SU-DHL-6 (cell line): ENCODE results near the gene STX18.
"Not testable (repeated sequence)": the region's sequence is repeated elsewhere in the genome, so short reads cannot be mapped to it uniquely, and the experiment has no call there.

Experiments
- EZH2phosphoT487 ChIP-seq: fragments of 200-600 bp; sonication (generic), shearing (Covaris generic); conservative IDR thresholded peaks from 2 replicates; pipeline ENCODE4 v1.6.1; 2018; ENCODE audit warnings: mild to moderate bottlenecking, antibody characterized with exemption, low read length, moderate library complexity, mixed read lengths
- TF ChIP-seq, protein P1 (sequence below): fragments of 200-600 bp; sonication (generic); IDR thresholded peaks from one replicate; pipeline ENCODE4 v1.5.1; 2017; ENCODE audit warnings: antibody characterized with exemption, mild to moderate bottlenecking, low read length, moderate library complexity; ENCODE audit not compliant: insufficient read depth, poor library complexity, severe bottlenecking

DNA sequence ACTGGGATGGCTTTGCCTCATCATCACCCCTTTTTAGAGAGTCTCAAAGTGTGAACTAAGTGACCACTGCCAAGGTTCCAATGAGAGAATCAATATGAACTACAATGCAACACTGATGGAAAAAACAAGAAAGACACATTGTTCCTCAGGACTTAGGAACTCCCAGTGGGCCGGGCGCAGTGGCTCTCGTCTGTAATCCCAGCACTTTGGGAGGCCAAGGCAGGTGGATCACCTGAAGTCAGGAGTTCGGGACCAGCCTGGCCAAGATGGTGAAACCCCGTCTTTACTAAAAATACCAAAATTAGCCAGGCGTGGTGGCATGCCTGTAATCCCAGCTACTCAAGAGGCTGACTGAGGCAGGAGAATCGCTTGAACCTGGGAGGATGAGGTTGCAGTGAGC, 119.7 kb downstream of the STX18 start:
- TF ChIP-seq, protein P1, sequence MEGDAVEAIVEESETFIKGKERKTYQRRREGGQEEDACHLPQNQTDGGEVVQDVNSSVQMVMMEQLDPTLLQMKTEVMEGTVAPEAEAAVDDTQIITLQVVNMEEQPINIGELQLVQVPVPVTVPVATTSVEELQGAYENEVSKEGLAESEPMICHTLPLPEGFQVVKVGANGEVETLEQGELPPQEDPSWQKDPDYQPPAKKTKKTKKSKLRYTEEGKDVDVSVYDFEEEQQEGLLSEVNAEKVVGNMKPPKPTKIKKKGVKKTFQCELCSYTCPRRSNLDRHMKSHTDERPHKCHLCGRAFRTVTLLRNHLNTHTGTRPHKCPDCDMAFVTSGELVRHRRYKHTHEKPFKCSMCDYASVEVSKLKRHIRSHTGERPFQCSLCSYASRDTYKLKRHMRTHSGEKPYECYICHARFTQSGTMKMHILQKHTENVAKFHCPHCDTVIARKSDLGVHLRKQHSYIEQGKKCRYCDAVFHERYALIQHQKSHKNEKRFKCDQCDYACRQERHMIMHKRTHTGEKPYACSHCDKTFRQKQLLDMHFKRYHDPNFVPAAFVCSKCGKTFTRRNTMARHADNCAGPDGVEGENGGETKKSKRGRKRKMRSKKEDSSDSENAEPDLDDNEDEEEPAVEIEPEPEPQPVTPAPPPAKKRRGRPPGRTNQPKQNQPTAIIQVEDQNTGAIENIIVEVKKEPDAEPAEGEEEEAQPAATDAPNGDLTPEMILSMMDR: not testable (repeated sequence)
- not testable (repeated sequence) for TF ChIP-seq EZH2phosphoT487
